GM06990 (cell line): ENCODE results near the gene ZNF585A.
"Not testable (repeated sequence)": the region's sequence is repeated elsewhere in the genome, so short reads cannot be mapped to it uniquely, and the experiment has no call there.

Experiments used
- DNase-seq: peaks from one replicate; pipeline ENCODE4 v3.0.0-alpha.2; 2011; ENCODE audit not compliant: insufficient read length; ENCODE audit errors: extremely low read depth
- H3K27me3 ChIP-seq: replicated peaks from 2 replicates; pipeline ENCODE4 v1.6.0; 2011; ENCODE audit warnings: low read length; ENCODE audit not compliant: control insufficient read depth, insufficient read depth
- H3K36me3 ChIP-seq: 2 replicates; pipeline ENCODE4 v1.5.1; 2011; ENCODE audit warnings: low read length; ENCODE audit not compliant: control insufficient read depth, insufficient read depth
- H3K4me3 ChIP-seq: replicated peaks from 2 replicates; pipeline ENCODE4 v1.5.1; 2011; ENCODE audit warnings: low read depth, mild to moderate bottlenecking, control low read depth, low read length
- TF ChIP-seq, protein P1 (sequence below): IDR thresholded peaks from 2 replicates; pipeline ENCODE4 v1.5.1; 2011; ENCODE audit warnings: low read length, control low read depth, mild to moderate bottlenecking, inconsistent platforms; ENCODE audit not compliant: insufficient read depth, poor library complexity, severe bottlenecking

Gene ZNF585A

DNA sequence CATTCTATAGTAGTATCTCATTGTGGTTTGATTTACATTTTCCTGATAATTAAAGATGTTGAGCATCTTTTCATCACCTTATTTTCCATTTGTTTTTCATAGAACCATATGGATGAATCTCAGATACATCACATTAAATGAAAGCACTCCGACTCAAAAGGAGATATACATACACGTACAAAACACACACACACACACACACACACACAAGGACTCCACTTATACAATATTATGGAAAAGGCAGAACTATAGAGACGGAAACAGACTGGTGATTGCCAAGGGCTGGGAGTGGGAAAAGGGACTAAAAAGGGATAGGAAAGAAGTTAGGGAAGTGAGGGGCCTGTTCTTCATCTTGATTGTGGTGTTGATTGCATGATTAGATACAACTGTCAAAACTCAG, 24.3 kb downstream of the ZNF585A start:
- TF ChIP-seq, protein P1, sequence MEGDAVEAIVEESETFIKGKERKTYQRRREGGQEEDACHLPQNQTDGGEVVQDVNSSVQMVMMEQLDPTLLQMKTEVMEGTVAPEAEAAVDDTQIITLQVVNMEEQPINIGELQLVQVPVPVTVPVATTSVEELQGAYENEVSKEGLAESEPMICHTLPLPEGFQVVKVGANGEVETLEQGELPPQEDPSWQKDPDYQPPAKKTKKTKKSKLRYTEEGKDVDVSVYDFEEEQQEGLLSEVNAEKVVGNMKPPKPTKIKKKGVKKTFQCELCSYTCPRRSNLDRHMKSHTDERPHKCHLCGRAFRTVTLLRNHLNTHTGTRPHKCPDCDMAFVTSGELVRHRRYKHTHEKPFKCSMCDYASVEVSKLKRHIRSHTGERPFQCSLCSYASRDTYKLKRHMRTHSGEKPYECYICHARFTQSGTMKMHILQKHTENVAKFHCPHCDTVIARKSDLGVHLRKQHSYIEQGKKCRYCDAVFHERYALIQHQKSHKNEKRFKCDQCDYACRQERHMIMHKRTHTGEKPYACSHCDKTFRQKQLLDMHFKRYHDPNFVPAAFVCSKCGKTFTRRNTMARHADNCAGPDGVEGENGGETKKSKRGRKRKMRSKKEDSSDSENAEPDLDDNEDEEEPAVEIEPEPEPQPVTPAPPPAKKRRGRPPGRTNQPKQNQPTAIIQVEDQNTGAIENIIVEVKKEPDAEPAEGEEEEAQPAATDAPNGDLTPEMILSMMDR: no peak
- Histone ChIP-seq H3K4me3 (no peak overlapping the region), H3K27me3 (no peaks in the 10 kb centered on the region), H3K36me3 (no peaks in the 10 kb centered on the region)
- DNase-seq: no peak

GRCh38 chr19:37136111-37136510, 36.4 kb downstream of the ZNF585A start:
- H3K27me3 ChIP-seq: no peaks in the 10 kb centered on the region
- H3K36me3 ChIP-seq: no peaks in the 10 kb centered on the region
- no peak for DNase-seq
- TF ChIP-seq, protein P1: no peak
- no peak overlapping the region for H3K4me3 ChIP-seq

DNA sequence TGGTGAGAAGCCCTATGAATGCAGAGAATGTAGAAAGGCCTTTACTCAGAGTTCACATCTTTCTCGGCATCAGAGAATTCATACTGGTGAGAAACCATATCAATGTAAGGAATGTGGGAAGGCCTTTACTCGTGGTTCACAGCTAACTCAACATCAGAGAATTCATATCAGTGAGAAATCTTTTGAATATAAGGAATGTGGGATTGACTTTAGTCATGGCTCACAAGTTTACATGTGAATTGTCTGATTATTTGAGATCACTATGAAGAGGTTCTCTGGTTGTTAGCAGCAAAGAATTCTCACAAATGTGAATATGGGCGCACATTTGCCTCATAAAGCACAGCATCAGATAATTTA, 43.7 kb downstream of the ZNF585A start:
- TF ChIP-seq, protein P1: no peak
- DNase-seq: no peak
- no peaks in the 10 kb centered on the region for H3K27me3 ChIP-seq
- H3K36me3 ChIP-seq: peaks cover 2% of the 10 kb centered on the region
- H3K4me3 ChIP-seq: no peak overlapping the region

DNA sequence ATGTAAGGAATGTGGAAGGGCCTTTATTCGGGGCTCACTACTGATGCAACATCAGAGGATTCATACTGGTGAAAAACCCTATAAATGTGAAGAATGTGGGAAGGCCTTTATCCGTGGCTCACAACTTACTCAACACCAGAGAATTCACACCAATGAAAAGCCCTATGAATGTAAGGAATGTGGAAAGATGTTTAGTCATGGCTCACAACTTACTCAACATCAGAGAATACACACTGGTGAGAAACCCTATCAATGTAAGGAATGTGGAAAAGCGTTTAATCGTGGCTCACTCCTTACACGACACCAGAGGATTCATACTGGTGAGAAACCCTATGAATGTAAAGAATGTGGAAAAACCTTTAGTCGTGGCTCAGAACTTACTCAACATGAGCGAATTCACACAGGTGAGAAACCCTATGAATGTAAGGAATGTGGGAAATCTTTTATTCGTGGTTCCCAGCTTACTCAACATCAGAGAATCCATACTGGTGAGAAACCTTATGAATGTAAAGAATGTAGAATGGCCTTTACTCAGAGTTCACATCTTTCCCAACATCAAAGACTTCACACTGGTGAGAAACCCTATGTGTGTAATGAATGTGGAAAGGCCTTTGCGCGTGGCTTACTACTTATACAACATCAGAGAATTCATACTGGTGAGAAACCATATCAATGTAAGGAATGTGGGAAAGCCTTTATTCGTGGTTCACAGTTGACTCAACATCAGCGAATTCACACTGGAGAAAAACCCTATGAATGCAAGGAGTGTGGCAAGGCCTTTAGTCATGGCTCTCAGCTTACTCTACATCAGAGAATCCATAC, 44.3 kb downstream of the ZNF585A start:
- TF ChIP-seq, protein P1: no peak
- H3K27me3 ChIP-seq: no peaks in the 10 kb centered on the region
- no peak overlapping the region for H3K4me3 ChIP-seq
- peaks cover 2% of the 10 kb centered on the region for H3K36me3 ChIP-seq
- DNase-seq: no peak

GRCh38 chr19:37122093-37122492, 50.4 kb downstream of the ZNF585A start:
- not testable (repeated sequence) for H3K27me3 ChIP-seq, H3K4me3 ChIP-seq, DNase-seq, H3K36me3 ChIP-seq

- Histone ChIP-seq H3K27me3 (no peaks in the 10 kb centered on the region), H3K36me3 (no peaks in the 10 kb centered on the region; the same call in 1 of the 2 replicates), H3K4me3 (no peak overlapping the region)
- TF ChIP-seq, protein P1: no peak
- DNase-seq: no peak
Measured at GRCh38 chr19:37114001-37114400, 58.5 kb downstream of the ZNF585A start.
